CD4-positive, CD25-positive, alpha-beta regulatory T cell (primary cell): ENCODE results near the gene FOXN4. TPM values are rescaled to one million over a fixed set of nuclear protein-coding genes. Genes with fewer than 3 reads are reported as not detected.

Experiments
- ATAC-seq, 2 donors: fragments of 150-1000 bp; cut with Tn5 transposase; one replicate each; pipeline ENCODE4 v1.10.0; 2021; ENCODE audit warnings: low read depth in 2 of 2, moderate number of reproducible peaks in 2 of 2, moderate library complexity in 1 of 2
- DNase-seq, 3 donors: peaks; one replicate each; pipeline versions ENCODE4 v3.0.0 to v3.0.0-alpha.2; 2012 to 2022; ENCODE audit warnings: mixed read lengths in 1 of 3
- H3K27ac ChIP-seq: one replicate; pipeline ENCODE4 v1.7.0; 2013; ENCODE audit warnings: mild to moderate bottlenecking, low read length; ENCODE audit not compliant: insufficient read depth, poor library complexity, severe bottlenecking
- H3K27me3 ChIP-seq: one replicate; pipeline ENCODE4 v1.7.0; 2013; ENCODE audit warnings: low read length; ENCODE audit not compliant: control insufficient read depth, insufficient read depth
- H3K36me3 ChIP-seq: one replicate; pipeline ENCODE4 v1.7.0; 2013; ENCODE audit warnings: mild to moderate bottlenecking, low read length, moderate library complexity; ENCODE audit not compliant: control insufficient read depth, insufficient read depth
- H3K4me1 ChIP-seq: 2 replicates; pipeline ENCODE4 v1.7.0; 2013; ENCODE audit warnings: mild to moderate bottlenecking, low read length; ENCODE audit not compliant: insufficient read depth, control insufficient read depth, poor library complexity, severe bottlenecking
- H3K4me3 ChIP-seq: one replicate; pipeline ENCODE4 v1.7.0; 2013; ENCODE audit warnings: low read depth, mild to moderate bottlenecking, low read length, moderate library complexity
- H3K9me3 ChIP-seq, 2 experiments: 1 replicate in 1 of 2; 2 replicates in 1 of 2; pipeline ENCODE4 v1.7.0; 2013; ENCODE audit warnings: low read length in 2 of 2, mild to moderate bottlenecking in 1 of 2, moderate library complexity in 1 of 2; ENCODE audit not compliant: control insufficient read depth in 2 of 2
- H3K27ac Mint-ChIP-seq, 3 donors: one replicate each; pipeline ENCODE4 v1.8.0; 2020 to 2022; ENCODE audit warnings: mild to moderate bottlenecking in 3 of 3, mixed read lengths in 3 of 3, moderate library complexity in 2 of 3
- H3K27me3 Mint-ChIP-seq: one replicate; pipeline ENCODE4 v1.8.0; 2022; ENCODE audit warnings: mild to moderate bottlenecking, mixed read lengths
- H3K36me3 Mint-ChIP-seq: one replicate; pipeline ENCODE4 v1.8.0; 2020; ENCODE audit warnings: mixed read lengths
- H3K4me1 Mint-ChIP-seq, 4 donors: one replicate each; pipeline ENCODE4 v1.8.0; 2020 to 2022; ENCODE audit warnings: mixed read lengths in 4 of 4, mild to moderate bottlenecking in 1 of 4
- H3K4me3 Mint-ChIP-seq, 4 donors: one replicate each; pipeline ENCODE4 v1.8.0; 2020 to 2022; ENCODE audit warnings: mild to moderate bottlenecking in 4 of 4, mixed read lengths in 4 of 4, moderate library complexity in 3 of 4
- H3K9me3 Mint-ChIP-seq, 7 donors: one replicate each; pipeline ENCODE4 v1.8.0; 2020 to 2022; ENCODE audit warnings: mixed read lengths in 7 of 7, mild to moderate bottlenecking in 3 of 7, moderate library complexity in 2 of 7
- polyA plus RNA-seq, 4 donors: library from polyadenylated mRNA; unstranded; fragments of 300-500 nt; fragmentation: Illumina TruSeq; gene quantifications; one replicate each; pipeline ENCODE4 v1.2.3, GENCODE V29; 2021
- total RNA-seq: library from RNA; stranded (reverse); gene quantifications from one replicate; pipeline ENCODE4 v1.2.3, GENCODE V29; 2022

Gene FOXN4
- total and polyA plus RNA-seq, 5 donors from 2014 or later = 0.11 TPM; not detected in 4

DNA sequence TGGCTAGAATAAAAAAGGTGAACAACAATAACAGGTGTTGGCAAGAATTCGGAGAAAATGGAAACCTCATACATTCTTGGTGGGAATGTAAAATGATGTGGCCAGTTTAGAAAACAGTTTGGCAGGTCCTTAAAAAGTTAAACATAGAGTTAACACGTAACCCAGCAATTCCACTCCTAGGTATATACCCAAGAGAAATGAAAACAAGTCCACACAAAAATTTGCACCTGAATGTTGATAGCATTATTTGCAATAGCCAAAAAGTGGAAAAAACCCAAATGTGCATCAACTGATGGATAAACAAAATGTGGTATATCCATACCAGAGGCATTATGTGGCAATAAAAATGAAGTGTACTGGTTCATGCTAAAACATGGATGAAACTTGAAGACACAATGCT lies 36.3 kb upstream of the FOXN4 start:
- Mint-ChIP-seq H3K27me3 (peaks cover 27% of the 10 kb centered on the region), H3K36me3 (no peaks in the 10 kb centered on the region), H3K9me3 (peaks cover 0 to 3% (median 0%) of the 10 kb centered on the region in 7 donors), H3K4me3 (no peak overlapping the region), H3K4me1 (no peaks in the 10 kb centered on the region), H3K27ac (no peak overlapping the region)
- H3K27ac ChIP-seq = no peak overlapping the region
- H3K4me1 ChIP-seq = no peaks in the 10 kb centered on the region
- H3K36me3 ChIP-seq = no peaks in the 10 kb centered on the region
- no peak overlapping the region for H3K4me3 ChIP-seq
- H3K27me3 ChIP-seq = peaks cover 17% of the 10 kb centered on the region
- no peak for ATAC-seq
- no peaks in the 10 kb centered on the region for H3K9me3 ChIP-seq
- no peak for DNase-seq

DNA sequence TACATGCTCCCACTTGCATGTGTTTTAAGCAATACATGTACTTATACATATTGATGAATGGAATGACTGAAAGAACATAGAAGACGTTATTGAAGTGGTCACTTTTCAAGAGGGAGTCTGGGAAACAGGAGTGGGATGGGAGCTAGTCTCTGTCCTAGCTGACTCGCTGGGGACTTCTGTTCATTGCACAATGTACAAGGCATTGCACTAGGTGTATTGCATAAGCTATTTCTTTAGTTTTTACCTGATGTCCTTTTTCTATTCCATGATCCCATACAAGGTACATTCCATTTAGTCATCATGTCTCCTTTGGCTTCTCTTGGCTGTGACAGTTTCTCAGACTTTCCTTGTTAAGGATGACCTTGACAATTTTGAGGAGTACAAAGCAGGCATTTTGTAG lies 34.6 kb upstream of the FOXN4 start:
- Histone ChIP-seq H3K4me3 (no peak overlapping the region), H3K36me3 (no peaks in the 10 kb centered on the region), H3K4me1 (no peaks in the 10 kb centered on the region), H3K27ac (no peak overlapping the region), H3K27me3 (peaks cover 17% of the 10 kb centered on the region), H3K9me3 (no peaks in the 10 kb centered on the region)
- no peaks in the 10 kb centered on the region for H3K36me3 Mint-ChIP-seq
- H3K27me3 Mint-ChIP-seq = peaks cover 30% of the 10 kb centered on the region
- DNase-seq (no peak), ATAC-seq (no peak)
- peaks cover 0 to 3% (median 0%) of the 10 kb centered on the region in 7 donors for H3K9me3 Mint-ChIP-seq
- H3K4me3 Mint-ChIP-seq = no peak overlapping the region
- no peak overlapping the region for H3K27ac Mint-ChIP-seq
- H3K4me1 Mint-ChIP-seq = no peaks in the 10 kb centered on the region

DNA sequence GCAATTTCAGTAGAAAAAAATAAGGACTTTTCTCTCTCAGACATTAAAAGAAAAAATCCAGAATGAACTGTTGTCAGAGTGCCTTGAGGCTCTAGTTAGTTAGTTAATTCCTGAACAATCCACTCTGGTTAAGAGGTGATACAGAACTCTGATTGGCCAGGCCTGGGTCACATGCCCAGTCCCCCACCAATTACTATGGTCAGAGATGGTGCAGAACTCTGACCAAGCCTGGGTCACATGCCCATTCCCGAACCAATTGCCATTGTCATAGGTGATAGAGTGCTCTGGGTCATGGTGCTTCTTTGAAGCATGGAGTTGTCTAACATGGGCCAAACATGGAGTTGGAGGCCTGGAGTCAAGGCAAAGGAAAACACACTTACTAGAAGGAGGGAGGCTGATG lies 27.5 kb upstream of the FOXN4 start:
- Mint-ChIP-seq H3K4me1 (no peaks in the 10 kb centered on the region), H3K4me3 (no peak overlapping the region), H3K36me3 (no peaks in the 10 kb centered on the region), H3K27ac (no peak overlapping the region), H3K9me3 (peaks cover 0 to 6% (median 0%) of the 10 kb centered on the region in 7 donors), H3K27me3 (peaks cover 26% of the 10 kb centered on the region)
- no peaks in the 10 kb centered on the region for H3K9me3 ChIP-seq
- no peaks in the 10 kb centered on the region for H3K4me1 ChIP-seq
- peaks cover 6% of the 10 kb centered on the region for H3K27me3 ChIP-seq
- no peak for ATAC-seq
- DNase-seq = no peak
- H3K27ac ChIP-seq = no peak overlapping the region
- H3K36me3 ChIP-seq = no peaks in the 10 kb centered on the region
- no peak overlapping the region for H3K4me3 ChIP-seq

DNA sequence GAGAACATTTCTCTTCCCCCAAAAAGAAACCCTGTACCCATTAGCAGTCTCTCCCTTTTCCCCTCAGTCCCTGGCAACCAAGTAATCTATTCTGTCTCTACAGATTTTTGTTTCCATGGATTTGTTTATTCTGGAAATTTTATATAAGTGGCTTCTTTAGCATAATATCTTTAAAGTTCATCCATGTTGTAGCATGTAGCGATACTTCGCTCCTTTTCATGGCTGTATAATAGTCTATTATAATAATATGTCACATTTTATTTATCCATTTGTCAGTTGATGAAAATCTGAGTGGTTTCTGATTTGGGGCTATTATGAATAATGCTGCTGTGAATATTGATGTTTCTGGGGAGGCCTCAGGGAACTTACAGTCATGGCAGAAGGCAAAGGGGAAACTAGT lies 25.8 kb upstream of the FOXN4 start:
- H3K27me3 ChIP-seq = peaks cover 2% of the 10 kb centered on the region
- H3K4me1 Mint-ChIP-seq = no peaks in the 10 kb centered on the region
- H3K36me3 Mint-ChIP-seq = no peaks in the 10 kb centered on the region
- DNase-seq (no peak), ATAC-seq (no peak)
- H3K27ac Mint-ChIP-seq = no peak overlapping the region
- H3K4me3 ChIP-seq = no peak overlapping the region
- H3K27ac ChIP-seq = no peak overlapping the region
- H3K9me3 ChIP-seq = no peaks in the 10 kb centered on the region
- H3K4me3 Mint-ChIP-seq = no peak overlapping the region
- H3K36me3 ChIP-seq = no peaks in the 10 kb centered on the region
- no peaks in the 10 kb centered on the region for H3K4me1 ChIP-seq
- peaks cover 0 to 6% (median 0%) of the 10 kb centered on the region in 7 donors for H3K9me3 Mint-ChIP-seq
- peaks cover 26% of the 10 kb centered on the region for H3K27me3 Mint-ChIP-seq

DNA sequence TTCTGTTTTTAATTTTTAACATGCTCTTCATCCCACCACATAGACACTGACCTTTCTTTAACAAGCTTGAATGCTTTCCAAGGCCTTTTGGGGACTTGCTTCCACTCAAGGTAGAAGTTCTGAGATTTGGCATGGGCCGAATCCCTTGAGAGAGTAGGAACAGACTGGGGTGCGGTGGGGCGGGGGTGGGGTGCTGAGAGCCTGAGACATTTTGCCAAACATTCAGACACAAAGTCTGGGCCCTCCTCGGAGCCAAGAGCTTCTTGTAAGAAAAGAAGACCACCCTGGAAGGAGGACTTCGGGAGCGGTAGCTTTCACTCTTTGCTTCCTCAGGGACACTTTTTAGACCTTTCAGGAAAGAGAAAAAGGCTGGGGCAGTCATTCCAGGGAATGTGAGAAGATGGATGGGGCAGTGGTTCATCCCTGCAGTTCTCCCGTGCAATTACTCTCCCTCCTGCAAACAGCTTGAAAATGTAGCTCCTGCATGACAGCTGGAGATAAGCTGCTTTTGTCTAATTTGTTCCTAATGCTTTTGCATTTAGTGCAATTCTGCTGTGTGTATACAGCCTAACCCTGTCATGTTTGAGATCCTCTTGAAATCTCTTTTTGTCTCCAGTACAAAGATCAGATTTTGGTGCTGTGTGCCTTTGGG lies 22.3 kb upstream of the FOXN4 start:
- Mint-ChIP-seq H3K27me3 (peaks cover 23% of the 10 kb centered on the region), H3K36me3 (no peaks in the 10 kb centered on the region), H3K27ac (no peak overlapping the region), H3K4me3 (no peak overlapping the region), H3K4me1 (no peaks in the 10 kb centered on the region), H3K9me3 (peaks cover 0 to 4% (median 0%) of the 10 kb centered on the region in 7 donors)
- H3K4me1 ChIP-seq = no peaks in the 10 kb centered on the region
- H3K9me3 ChIP-seq = no peaks in the 10 kb centered on the region
- H3K27ac ChIP-seq = no peak overlapping the region
- ATAC-seq = no peak
- H3K27me3 ChIP-seq = no peaks in the 10 kb centered on the region
- H3K4me3 ChIP-seq = no peak overlapping the region
- H3K36me3 ChIP-seq = no peaks in the 10 kb centered on the region
- DNase-seq = no peak

DNA sequence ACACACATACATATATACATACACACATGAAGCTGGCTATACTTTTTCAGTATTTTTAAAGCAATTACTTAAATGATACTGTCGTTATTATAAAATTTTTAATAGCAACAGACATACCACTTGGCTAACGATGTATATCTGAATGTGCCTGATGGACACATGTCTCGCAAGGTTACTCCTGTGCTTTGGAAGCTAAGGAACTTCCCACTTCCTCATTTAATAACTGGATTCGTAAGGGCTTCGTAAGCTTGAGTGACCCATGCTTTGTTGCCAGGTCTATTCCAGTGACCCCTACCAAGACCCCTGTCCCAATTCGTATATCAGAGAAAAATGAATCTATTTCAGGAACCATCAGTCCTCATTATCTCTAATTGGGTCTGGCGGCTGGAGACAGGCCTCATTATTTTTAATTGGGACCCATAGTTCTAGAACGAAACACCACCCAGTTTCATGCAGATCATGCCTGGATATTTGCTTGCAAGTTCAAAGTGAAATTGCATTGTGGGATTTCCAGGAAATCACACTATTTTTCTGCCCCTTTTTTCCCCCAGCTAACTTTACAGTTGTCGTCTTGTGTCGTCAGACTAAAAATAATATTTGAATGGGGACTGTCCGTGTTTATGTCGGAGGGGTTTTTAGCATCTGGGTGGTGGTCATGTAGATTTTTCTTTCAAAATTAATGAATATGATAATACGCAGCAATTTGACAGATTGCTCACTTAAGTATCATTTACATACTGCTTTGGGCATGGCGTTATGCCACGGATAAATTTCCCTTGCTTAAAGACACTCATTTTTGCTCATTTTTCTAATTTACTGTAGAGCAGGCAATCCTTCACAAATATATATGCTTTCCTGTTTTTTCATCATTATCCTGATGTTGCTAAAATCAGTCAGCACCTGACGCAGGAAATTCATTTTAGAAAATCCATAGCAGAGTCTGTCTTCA lies 21.5 kb upstream of the FOXN4 start:
- no peak for DNase-seq
- Mint-ChIP-seq H3K4me1 (no peaks in the 10 kb centered on the region), H3K9me3 (no peaks in the 10 kb centered on the region), H3K27ac (no peak overlapping the region), H3K27me3 (peaks cover 24% of the 10 kb centered on the region), H3K36me3 (no peaks in the 10 kb centered on the region), H3K4me3 (no peak overlapping the region)
- ATAC-seq = no peak
- Histone ChIP-seq H3K27me3 (peaks cover 3% of the 10 kb centered on the region), H3K4me1 (no peaks in the 10 kb centered on the region), H3K27ac (no peak overlapping the region), H3K9me3 (no peaks in the 10 kb centered on the region), H3K4me3 (no peak overlapping the region), H3K36me3 (no peaks in the 10 kb centered on the region)

DNA sequence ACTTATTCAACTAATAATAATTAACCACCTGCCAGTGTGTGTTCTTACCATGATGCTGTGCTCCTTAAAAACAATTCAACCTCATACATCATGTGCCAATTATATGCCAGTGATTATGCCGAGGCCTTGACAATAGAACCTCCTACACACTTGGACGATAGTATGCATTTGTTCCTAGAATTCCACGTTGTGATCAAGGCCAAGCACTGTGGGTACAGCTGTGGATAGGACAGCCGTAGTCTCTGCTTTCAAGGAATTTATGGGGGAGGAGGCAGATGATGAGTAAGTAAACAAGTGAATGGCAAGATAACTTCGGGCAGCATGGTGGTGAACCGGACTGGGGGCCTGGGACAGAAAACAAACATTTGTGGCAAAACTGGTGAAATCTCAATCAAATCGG lies 20.6 kb upstream of the FOXN4 start:
- Mint-ChIP-seq H3K9me3 (peaks cover 0 to 2% (median 0%) of the 10 kb centered on the region in 7 donors), H3K27me3 (peaks cover 24% of the 10 kb centered on the region), H3K36me3 (no peaks in the 10 kb centered on the region), H3K4me1 (no peaks in the 10 kb centered on the region), H3K27ac (no peak overlapping the region), H3K4me3 (no peak overlapping the region)
- H3K4me3 ChIP-seq = no peak overlapping the region
- no peak for DNase-seq
- no peaks in the 10 kb centered on the region for H3K4me1 ChIP-seq
- H3K27ac ChIP-seq = no peak overlapping the region
- no peak for ATAC-seq
- H3K27me3 ChIP-seq = peaks cover 3% of the 10 kb centered on the region
- no peaks in the 10 kb centered on the region for H3K9me3 ChIP-seq
- no peaks in the 10 kb centered on the region for H3K36me3 ChIP-seq
